Breast epithelium (tissue), 3 donors: ENCODE measurements around the gene COLGALT1.

ENCODE experiments used
- POLR2A ChIP-seq: fragments of 450-650 bp; IDR thresholded peaks from one replicate; pipeline ENCODE4 v1.6.1; 2016; ENCODE audit warnings: antibody characterized with exemption, mild to moderate bottlenecking, moderate library complexity
- POLR2AphosphoS5 ChIP-seq, 3 donors: sonication (generic); formaldehyde crosslinking; IDR thresholded peaks; one replicate each; pipeline ENCODE4 v1.6.1; 2017; ENCODE audit warnings: antibody characterized with exemption in 3 of 3
- TF ChIP-seq, protein P1 (sequence below), 3 donors: fragments of 450-650 bp; IDR thresholded peaks; one replicate each; pipeline ENCODE4 v1.5.1; 2016 to 2017; ENCODE audit warnings: antibody characterized with exemption in 3 of 3, mild to moderate bottlenecking in 3 of 3, moderate library complexity in 3 of 3

DNA sequence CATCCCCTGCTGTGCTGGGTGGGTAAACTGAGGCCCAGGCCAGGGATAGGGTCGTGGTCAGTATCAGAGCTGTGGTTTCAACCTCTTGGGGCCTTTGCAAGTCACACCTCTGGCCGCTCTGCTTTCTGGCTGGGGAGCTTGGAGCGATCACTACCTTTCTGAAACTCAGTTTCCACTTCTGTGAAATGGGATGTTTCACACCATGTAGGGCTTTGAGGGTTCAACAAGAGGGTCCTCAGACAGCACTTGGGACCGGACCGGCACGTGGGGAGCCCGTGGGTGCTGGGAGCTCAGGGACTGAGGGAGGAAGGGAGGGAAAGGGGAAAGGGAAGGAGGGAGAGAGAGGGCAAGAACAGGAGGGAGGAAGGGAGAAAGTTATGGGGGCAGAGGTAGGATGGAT, 22.9 kb upstream of the COLGALT1 start:
- TF ChIP-seq POLR2A, result no peak
- no peak for TF ChIP-seq POLR2AphosphoS5 (IDR thresholded peaks at IDR 0.05)
- TF ChIP-seq, protein P1, sequence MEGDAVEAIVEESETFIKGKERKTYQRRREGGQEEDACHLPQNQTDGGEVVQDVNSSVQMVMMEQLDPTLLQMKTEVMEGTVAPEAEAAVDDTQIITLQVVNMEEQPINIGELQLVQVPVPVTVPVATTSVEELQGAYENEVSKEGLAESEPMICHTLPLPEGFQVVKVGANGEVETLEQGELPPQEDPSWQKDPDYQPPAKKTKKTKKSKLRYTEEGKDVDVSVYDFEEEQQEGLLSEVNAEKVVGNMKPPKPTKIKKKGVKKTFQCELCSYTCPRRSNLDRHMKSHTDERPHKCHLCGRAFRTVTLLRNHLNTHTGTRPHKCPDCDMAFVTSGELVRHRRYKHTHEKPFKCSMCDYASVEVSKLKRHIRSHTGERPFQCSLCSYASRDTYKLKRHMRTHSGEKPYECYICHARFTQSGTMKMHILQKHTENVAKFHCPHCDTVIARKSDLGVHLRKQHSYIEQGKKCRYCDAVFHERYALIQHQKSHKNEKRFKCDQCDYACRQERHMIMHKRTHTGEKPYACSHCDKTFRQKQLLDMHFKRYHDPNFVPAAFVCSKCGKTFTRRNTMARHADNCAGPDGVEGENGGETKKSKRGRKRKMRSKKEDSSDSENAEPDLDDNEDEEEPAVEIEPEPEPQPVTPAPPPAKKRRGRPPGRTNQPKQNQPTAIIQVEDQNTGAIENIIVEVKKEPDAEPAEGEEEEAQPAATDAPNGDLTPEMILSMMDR (IDR thresholded peaks at IDR 0.05), result no peak
